ENCODE measurements around the gene POU3F2.

The POU3F2 gene

GRCh38 chr6:98834060-98835031, at the start of gene POU3F2:
POU3F2 (plus strand) TSS chr6:98834574; CDS start chr6:98834874, 300 bp downstream.
- DNase-seq (ENCODE audit: low read depth) = peak; percentile 9

GRCh38 chr6:98787435-98787834, 46.9 kb upstream of the POU3F2 start:
- DNase-seq (ENCODE audit: low read depth) = no peak

GRCh38 chr6:98787961-98788360, 46.4 kb upstream of the POU3F2 start:
- no peak for DNase-seq (ENCODE audit: low read depth)

GRCh38 chr6:98794307-98794842, 40.0 kb upstream of the POU3F2 start:
- no peak for DNase-seq (ENCODE audit: low read depth)

- no peak for DNase-seq (ENCODE audit: low read depth)
These were observed 37.0 kb upstream of the POU3F2 start for GRCh38 chr6:98797217-98797994.

GRCh38 chr6:98800866-98801265, 33.5 kb upstream of the POU3F2 start:
- no peak for DNase-seq (ENCODE audit: low read depth)

- no peak for DNase-seq (ENCODE audit: low read depth)
These were observed 25.7 kb upstream of the POU3F2 start for GRCh38 chr6:98808541-98809210.

GRCh38 chr6:98812220-98812619, 22.2 kb upstream of the POU3F2 start:
- no peak for DNase-seq (ENCODE audit: low read depth)

- DNase-seq (ENCODE audit: low read depth) = no peak
These were observed 17.6 kb upstream of the POU3F2 start for GRCh38 chr6:98816799-98817198.

GRCh38 chr6:98821756-98822405, 12.5 kb upstream of the POU3F2 start:
- DNase-seq (ENCODE audit: low read depth) = no peak

- no peak for DNase-seq (ENCODE audit: low read depth)
These were observed 10.8 kb upstream of the POU3F2 start for GRCh38 chr6:98823428-98824161.

GRCh38 chr6:98824162-98824901, 10.0 kb upstream of the POU3F2 start:
- DNase-seq (ENCODE audit: low read depth) = no peak

GRCh38 chr6:98824902-98825599, 9.3 kb upstream of the POU3F2 start:
- DNase-seq (ENCODE audit: low read depth) = no peak

GRCh38 chr6:98825600-98826230, 8.7 kb upstream of the POU3F2 start:
- DNase-seq (ENCODE audit: low read depth) = no peak

- no peak for DNase-seq (ENCODE audit: low read depth)
These were observed 6.8 kb upstream of the POU3F2 start for GRCh38 chr6:98827295-98828159.

GRCh38 chr6:98828211-98828788, 6.1 kb upstream of the POU3F2 start:
- no peak for DNase-seq (ENCODE audit: low read depth)

GRCh38 chr6:98828941-98829411, 5.4 kb upstream of the POU3F2 start:
- DNase-seq (ENCODE audit: low read depth) = no peak

- no peak for DNase-seq (ENCODE audit: low read depth)
These were observed 4.2 kb upstream of the POU3F2 start for GRCh38 chr6:98830146-98830545.
